Measurements from ENCODE around the gene PDE6B.
A peak's percentile ranks its signal among the peaks of the same experiment; 100 is the strongest.
"Not testable (repeated sequence)": the region's sequence is repeated elsewhere in the genome, so short reads cannot be mapped to it uniquely, and the experiment has no call there.

PDE6B gene

DNA sequence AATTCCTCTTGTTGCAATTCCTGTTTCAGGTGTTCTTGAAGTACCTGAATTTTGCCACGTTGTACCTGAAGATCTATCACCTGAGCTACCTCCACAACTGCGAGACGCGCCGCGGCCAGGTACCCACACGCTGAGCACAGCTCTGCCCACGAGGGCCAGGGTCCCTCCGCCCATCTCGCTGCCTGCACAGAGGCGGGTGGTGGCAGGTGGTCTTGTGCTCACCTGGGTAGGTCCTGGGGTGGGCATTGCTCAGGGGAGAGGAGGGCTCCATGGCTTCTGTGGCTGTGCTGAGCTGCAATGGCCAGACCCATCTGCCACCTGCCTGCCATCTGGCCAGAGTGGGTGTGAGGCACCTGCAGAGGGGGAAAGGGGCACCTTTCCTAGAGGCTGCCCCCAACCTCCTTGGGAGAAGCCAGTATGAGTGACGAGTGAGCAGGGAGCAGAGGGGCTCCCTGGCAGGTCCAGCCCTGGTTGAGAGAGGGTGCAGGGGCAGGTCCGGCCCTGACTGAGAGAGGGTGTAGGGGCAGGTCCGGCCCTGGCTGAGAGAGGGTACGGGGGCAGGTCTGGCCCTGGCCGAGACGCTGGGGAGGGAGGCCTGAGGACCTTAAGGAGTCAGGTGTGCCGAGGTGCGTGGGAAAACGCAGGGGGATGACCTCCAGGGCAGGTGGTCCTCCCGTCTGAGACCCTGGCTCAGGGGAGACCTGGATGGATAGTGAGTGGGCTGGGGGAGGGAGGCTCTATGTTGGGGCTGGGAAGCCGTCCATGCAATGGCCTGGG, 10.7 kb downstream of the PDE6B start:
- no peak for DNase-seq

- DNase-seq = no peak
These were observed 11.3 kb downstream of the PDE6B start for GRCh38 chr4:636628-637159.

DNA sequence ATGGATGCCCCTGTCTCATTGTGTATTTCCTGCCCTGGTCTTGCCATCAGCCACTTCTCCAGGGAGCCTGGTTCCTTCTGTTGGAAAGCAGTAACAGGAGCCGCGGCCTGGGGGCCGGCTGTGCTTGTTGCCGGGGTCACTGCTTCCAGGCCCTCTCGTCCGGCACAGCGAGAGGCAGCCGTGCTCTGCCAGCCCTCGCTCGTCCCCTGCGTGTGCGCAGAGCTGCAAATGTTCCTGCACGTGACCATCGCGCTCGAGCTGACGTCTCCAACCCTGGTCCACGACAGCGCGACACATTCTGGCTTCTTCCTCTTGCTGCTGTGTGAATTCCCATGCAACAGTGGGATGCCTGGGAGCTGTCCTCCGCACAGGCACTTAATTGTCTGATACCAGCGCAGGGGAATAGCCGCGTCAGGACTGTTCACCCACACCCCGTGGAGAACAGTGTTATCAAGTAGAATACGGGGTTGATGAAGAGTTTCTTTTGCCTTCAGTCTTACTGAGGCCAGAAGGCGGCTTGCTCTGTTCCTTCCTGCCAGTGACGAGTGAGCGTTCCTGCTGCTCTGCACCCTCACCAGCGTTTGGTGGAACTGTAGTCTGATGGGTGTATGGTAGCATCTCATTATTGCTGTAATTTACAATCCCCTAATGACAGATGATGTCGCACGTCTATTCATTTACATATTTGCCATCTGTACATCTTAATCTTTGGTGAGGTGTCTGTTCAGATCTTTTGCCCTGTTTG, 12.3 kb downstream of the PDE6B start:
- DNase-seq = peak in 1 of 2 experiments; percentile 84

DNA sequence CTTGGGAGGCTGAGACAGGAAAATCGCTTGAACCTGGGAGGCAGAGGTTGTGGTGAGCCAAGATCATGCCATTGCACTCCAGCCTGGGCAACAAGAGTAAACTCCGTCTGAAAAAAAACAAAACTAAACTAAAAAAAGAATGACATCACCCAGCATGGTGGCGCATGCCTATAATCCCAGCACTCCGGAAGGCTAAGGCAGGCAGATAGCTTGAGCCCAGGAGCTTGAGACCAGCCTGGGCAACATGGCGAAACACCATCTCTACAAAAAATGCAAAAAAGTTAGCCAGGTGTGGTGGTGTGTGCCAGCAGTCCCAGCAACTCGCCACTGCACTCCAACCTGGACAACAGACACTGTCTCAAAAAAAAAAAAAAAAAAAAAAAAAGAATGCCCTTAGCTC, 17.0 kb downstream of the PDE6B start:
- not testable (repeated sequence) for DNase-seq

GRCh38 chr4:646460-646859, 21.1 kb downstream of the PDE6B start:
- DNase-seq = peak in 1 of 2 experiments; percentile 23

- DNase-seq = no peak
These were observed 22.1 kb downstream of the PDE6B start for GRCh38 chr4:647481-647880.

- peak in 1 of 2 experiments; percentile 82 for DNase-seq
These were observed 23.4 kb downstream of the PDE6B start for GRCh38 chr4:648579-649292.

DNA sequence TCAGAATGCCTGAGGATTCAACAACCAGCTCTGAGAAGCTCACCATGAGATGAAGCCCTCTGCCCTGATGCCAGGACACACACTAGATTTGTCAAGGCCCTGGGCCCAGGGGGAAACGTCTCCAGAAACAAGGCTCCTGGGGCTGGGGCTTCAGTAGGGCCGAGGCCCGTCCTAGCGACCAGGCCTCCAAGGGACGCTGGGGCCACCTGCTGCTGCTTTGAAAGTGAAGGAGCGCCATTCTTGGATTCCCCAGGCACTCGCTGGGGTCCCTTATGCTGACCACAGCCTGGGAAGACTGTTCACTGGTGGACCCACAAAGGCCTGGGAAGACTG, 23.9 kb downstream of the PDE6B start:
- DNase-seq = no peak

- DNase-seq = no peak
These were observed 24.5 kb downstream of the PDE6B start for GRCh38 chr4:649751-650310.

DNA sequence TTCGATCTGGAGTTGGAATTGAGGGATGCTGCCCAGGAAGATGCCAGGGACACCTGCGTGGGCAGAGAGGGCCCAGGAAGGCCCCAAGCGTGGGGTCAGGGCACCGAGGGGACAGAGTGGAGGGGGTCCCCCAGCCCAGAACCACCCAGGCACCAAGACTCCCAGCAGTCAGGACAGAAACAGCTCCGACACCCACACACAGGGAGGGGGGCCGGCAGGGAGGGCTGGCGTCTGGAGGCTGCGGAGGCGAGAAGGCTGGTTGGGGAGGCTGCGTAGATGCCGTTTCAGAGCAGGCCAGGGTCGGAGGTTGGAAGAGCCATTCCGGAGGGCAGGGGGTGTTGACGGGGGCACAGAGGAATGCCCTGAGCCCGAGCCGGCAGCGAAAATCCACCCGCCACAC, 25.1 kb downstream of the PDE6B start:
- DNase-seq = no peak

DNA sequence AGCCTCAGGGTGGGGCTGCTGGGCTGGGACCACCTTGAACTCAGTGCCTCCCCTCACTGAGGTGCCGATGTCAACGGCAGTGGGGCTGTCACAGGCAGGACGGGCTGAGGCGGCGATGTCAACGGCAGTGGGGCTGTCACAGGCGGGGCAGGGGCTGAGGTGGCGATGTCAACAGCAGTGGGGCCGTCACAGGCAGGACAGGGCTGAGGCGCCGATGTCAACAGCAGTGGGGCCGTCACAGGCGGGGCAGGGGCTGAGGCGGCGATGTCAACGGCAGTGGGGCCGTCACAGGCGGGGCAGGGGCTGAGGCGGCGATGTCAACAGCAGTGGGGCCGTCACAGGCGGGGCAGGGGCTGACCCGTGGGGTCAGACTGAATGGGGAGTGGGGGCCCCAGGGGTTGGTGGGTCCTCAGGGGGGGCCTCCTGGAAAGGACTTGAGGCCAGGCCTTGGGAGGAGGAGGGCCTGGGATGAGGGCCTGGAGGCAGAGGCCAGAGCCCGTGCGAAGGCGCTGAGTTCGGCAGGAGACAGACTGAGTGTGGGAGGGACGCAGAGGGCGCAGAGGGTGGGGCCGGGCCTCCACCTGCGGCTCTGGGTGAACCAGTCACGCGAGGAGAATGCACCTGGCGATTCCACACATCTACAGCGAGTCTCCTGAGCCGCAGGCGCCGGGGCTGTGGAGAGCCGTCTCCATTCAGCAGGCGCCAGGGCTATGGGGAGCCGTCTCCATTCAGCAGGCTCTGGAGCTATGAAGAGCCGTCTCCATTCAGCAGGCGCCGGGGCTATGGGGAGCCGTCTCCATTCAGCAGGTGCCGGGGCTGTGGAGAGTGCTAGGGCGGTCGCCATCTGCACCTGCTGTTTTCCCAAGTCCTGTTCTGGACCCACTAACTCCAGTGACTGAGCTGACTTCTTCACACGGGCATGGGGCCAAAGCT, 25.8 kb downstream of the PDE6B start:
- DNase-seq = peak in 1 of 2 experiments; percentile 24

DNA sequence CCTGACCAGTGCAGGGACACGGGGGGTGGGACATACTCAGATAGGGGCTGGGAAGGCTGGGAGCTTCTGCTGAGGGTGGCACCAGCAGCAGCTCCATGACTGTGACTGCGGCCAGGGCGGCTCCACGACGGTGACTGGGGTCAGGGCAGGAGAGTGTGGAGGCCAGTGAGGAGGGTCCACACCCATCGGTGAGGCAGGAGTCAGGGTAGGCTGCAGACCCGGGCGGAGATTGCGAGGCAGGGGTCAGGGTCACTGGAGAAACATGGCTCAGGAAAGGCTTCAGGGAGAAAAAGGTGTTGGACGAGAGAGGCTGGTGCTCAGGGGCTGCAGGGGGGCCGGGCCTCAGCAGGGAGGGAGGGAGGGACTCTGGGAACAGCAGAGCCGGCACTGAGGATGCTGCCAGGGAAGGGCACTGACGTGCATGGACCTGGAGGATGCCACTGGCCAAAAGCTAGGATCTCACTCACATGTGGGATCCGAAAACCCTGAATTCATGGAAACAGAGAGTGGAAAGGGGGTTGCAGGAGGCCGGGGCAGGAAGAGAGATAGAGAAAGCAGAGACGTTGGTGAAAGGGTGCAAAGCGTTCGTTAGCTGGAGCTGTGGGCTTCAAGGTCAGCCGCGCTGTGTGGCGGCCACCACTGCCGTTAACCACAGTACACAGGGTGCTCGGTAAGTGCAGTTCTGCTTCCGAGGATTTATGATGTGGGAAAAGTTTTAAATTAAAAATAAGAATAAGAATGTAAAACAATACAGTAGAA, 26.7 kb downstream of the PDE6B start:
- DNase-seq = no peak

GRCh38 chr4:653080-653821, 27.9 kb downstream of the PDE6B start:
- DNase-seq = no peak

DNA sequence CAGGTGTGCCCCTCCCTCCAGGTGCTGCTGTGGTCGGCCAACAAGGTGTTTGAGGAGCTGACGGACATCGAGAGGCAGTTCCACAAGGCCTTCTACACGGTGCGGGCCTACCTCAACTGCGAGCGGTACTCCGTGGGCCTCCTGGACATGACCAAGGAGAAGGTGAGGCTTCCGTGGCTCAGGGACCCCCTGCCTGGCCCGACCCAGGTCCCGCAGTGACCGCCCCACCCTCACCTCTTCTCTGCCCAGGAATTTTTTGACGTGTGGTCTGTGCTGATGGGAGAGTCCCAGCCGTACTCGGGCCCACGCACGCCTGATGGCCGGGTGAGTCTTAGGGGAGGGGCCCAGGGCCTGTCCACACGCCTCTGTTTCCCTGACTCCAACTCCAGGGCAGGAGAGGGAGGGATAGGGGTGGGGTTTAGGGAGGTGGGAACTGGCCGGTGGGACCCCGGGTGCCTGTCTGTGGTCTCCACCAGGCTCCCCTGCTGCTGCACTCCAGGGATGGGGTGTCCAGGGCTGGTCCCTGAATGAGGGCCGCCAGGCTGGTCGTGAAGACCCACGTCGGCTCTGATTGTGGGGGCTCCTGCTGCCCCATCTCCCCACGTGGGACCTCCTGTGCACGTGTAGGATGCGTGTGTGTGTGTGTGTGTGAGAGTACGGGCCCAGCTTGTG, 28.6 kb downstream of the PDE6B start:
- no peak for DNase-seq

DNA sequence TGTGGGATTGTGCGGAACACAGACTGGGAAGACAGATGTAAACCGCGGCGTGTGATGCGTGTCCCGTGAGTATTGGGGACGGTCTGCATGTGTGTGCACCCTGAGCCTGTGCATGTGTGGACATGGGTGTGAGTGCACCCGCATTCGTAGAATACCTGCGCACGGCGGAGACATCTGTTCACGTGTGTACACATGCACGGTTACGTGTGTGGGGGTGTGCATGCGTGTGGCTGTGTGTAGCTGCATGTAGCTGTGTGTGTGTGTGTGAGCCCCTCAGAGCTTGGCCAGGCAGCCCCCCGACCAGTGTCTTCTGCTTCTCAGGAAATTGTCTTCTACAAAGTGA, 29.1 kb downstream of the PDE6B start:
- DNase-seq = no peak

GRCh38 chr4:654871-655463, 29.6 kb downstream of the PDE6B start:
- no peak for DNase-seq

GRCh38 chr4:655464-656151, 30.2 kb downstream of the PDE6B start:
- no peak for DNase-seq

- DNase-seq = no peak
These were observed 31.3 kb downstream of the PDE6B start for GRCh38 chr4:656436-657337.
